SK-MEL-5 (cell line): ENCODE results near the gene RHBDL1. TPM values are rescaled to one million over a fixed set of nuclear protein-coding genes. Genes with fewer than 3 reads are reported as not detected.

Source experiments
- DNase-seq: peaks from one replicate; pipeline ENCODE4 v3.0.0-alpha.2; 2016; ENCODE audit warnings: low read depth, low spot score
- in situ Hi-C: cut with HindIII; loops from 2 replicates; pipeline ENCODE4 v1.10.0; 2016; ENCODE audit warnings: low sequenced_read_pairs, high pct_unique_total_duplicates, low pct_unique_long_range_greater_than_20kb
- total RNA-seq: library from RNA; depleted of rRNA; stranded (reverse); fragments of >200 nt; shearing (Covaris generic); gene quantifications from 2 replicates; pipeline ENCODE4 v1.2.3, GENCODE V29; 2014

Gene RHBDL1
- total RNA-seq, 1 experiment from 2014 or later: 0.34 TPM

DNA sequence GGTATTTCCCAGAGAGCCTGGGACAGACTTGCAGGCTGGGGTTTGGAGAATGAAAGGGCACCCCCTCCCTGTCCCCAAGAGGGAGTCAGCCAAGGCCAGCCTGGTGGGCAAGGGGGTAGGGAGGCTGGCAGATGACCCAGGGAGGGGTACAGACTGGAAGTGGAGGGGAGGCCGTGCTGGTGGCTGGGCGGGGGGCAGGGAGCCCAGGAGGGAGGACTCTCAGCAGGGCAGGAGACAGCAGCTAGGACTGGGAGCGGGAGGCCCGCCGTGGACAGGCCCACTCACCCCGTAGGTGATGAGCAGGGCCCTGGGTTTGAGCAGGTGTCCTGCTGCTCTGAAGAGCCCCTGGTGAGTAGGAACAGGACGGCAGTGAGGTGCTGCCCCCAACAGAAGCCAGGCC is 40.5 kb upstream of the RHBDL1 start:
- no peak for DNase-seq
- in situ Hi-C loops: no loop called here

DNA sequence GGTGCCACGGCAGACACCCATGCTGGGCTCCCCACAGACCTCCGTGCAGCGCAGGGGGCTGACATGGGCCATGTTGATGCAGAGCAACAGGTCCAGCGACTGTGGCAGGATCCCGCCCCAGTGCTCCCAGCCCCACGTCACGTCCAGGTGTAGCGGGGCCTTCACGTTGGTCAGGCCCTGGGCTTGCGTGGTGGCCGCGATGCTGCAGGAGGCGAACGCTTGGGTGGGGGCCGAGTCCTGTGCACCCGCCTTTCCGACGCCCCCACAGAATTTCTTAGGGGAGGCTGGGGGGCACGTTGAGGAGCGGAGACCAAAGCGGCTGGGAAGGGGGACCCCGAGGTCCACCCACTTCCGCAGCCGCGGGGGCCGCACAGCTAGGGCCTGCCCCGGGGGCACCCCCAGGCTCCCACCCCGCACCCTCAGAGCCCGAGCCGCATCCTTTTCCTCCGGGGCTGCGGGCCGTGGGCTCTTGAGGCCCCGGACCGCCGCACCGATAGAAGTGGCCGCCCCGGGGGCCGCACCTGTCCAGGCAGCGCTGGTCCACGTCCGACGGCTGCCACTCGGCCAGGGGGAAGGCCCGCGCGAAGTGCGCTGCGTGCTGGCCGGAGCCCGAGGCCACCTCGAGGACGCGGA is 39.8 kb upstream of the RHBDL1 start:
- in situ Hi-C loops: no loop called here
- no peak for DNase-seq

DNA sequence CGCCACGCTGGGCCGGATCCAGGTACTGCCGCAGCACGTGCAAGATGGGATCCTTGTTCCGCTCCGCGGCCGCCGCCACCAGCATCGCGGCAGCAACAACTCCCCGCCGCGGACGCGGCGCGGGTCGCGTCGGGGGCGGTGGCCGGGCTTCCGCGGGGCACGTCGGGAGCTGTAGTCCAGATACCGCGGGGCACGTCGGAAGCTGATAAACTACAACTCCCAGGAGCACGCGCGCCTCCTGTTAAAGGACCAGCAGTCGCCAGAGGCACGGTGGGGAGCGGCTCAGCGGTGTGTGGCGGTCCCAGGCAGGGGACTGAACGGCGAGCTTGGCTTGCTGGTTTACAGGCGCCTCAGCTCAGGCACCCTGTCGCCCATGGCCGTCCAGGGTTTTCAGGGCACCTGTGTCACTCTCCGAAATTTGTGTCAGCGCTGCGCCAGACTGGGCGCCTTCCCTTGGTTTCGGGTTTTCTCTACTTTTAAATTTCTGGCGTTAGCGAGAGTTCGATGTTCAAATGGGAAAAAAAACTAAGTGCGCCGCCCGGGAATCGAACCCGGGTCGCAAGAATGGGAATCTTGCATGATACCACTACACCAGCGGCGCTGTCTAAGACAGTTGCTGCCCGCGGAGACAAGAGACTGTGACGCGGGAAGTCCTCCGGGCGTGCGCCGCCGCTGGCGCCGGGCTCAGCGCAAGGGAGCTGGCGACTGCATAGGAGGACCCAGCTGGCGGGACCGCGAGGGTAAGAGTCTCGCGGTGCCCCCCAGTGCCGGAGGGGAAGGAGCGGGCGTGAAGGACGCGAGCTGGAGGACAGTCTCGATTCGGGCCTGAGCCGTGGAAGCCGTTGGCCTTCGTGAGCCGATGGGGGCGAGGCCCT is 39.0 kb upstream of the RHBDL1 start, which contains the start of gene METTL26:
Gene METTL26, minus strand, starts transcription at position 100 of the 875 bp plus-strand sequence. Its CDS starts 15 bp downstream, at position 85.
- DNase-seq: peak; percentile 94
- in situ Hi-C loops: no loop called here

DNA sequence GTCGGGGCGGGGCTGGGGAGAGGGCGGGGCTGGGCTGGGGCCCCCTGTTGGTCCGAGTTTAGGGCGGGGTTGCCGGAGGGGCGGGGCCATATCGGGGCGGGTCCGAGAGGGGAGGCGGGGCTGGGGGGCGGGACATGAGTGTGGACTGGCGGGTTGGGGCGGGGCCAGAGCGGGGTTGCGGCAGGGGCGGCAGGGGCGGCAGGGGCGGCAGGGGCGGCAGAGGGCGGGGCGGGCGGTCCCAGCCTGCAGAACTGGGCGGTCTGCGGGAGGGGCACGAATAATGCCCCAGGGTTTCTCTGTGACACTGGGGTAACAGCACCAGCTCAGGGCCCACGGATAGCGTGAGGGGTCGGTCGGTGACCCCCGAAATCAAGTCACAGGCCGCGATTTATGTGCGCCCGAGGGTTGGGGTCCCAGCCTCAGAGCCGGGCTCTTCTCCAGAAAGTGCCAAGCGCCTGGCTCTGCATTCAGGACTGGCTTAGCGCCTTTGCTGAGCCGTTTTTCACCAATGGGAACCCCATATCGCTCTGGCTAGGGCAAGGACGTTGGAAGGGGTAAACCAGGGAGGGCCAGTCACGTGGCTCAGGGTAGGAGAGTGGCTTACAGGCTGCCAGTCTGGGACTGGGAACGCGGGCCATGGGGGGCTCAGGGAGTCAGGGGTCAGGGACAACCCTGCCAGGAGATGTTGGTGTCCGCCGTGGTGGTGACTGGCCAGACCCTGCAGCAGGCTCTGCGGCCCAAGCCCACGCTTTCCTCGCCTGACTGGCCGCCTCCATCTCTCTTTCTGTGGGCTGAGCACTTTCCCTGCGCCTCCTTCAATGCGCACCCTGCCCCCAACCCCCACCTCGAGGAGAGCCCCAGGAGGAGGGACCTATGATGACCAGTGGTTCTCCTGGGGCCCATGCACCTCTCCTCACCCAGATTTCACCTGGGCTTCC is 38.1 kb upstream of the RHBDL1 start:
- in situ Hi-C loops: no loop called here
- peak; percentile 84 for DNase-seq

DNA sequence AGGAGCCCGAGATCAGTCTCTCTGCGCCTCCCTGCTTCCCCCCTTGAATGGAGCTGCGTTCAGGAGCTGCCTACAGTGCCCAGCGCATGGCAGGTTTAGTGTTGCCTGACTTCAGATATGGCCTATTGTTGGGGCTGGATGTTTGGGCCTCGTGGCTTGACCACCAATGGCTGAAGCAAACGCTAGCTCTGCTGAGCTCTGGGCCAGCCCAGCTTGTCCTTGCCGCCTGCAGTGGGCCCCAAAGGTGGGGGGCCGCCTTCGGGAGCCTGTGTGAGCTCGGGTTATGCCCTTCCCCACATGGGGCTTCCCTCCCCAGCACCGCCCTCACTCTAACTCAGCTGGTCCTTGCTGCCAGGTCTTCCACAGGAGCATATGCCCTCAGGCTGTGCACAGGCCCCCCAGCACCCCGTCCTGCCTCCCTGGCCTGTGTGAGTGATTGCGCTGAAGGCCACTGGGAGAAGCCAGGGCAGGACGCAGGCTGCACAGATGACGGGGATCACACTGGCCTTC is 37.4 kb upstream of the RHBDL1 start:
- in situ Hi-C loops: no loop called here
- no peak for DNase-seq

DNA sequence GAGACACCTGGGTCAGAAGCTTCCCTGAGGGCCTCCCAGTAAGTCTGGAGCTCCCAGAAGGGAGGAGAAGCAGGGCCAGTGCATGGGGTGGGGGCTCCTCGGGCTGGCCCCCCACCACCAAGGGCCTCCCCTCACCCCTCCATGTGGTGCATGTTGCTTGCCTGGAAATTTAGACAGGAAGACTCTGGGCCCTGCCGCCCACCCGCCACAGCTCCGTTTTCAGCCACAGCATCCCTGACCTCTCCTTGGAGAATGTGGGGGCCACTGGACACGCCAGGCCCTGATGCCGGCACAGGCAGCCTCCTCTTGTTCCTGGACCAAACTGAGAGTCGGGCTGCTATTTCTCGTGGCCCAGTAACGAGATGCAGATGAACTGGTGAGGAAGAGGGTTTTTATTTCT is 36.6 kb upstream of the RHBDL1 start:
- no peak for DNase-seq
- in situ Hi-C loops: no loop called here

DNA sequence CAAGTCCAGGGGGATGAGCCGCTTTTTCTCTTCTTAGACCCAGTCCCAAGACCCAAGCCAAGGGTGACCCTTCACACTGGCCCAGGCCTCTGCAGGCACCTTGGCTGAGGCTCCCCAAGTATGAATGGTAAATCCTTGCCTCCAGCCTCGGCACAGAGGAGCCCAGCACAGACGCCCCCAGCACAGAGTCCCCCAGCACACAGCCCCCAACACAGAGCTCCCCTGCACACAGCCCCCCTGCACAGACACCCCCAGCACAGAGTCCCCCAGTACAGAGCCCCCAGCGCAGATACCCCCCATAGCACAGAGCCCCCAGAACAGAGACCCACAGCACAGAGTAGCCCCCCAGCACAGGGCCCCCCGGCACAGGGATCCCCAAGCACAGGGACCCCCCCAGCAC is 34.9 kb upstream of the RHBDL1 start:
- in situ Hi-C loops: no loop called here
- no peak for DNase-seq

DNA sequence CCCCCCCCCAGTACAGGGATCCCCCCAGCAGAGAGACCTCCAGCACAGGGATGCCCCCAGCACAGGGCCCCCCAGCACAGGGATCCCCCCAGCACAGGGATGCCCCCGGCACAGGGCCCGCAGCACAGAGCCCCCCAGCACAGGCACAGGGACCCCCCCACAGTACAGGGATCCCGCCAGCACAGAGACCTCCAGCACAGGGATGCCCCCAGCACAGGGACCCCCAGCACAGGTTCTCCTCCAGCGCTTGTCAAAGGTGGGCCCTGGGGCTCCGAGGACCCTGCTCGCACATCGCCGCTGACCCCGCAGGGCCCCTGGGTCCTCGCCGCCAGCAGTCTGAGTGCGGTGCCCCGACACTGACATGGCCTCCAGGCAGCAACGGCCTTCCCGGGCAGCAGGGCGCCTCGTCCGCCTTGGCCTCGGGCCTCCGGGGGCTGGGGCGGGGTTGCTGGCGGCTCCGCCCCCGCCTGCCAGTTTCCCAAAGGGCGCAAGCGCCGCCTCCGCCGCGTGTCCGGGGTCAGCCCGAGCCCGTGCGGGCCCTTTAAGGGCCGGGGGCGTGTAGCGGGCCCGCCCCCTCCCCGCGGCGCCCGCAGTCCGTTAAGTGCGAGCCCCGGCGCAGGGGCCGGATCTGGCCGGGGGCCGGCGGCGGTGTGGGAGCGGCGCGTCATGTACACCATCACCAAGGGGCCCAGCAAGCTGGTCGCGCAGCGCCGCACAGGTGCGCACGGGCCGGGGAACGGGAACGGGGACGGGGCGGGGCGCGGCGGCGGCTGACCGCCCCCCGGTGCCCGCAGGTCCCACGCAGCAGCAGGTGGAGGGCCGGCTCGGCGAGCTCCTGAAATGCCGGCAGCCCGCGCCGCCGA is 33.9 kb upstream of the RHBDL1 start, which contains the start of gene MCRIP2:
Gene MCRIP2, plus strand, starts transcription at position 503 of the 863 bp plus-strand sequence. Its CDS starts 164 bp downstream, at position 667.
- peak; percentile 71 for DNase-seq
- in situ Hi-C loops: no loop called here

DNA sequence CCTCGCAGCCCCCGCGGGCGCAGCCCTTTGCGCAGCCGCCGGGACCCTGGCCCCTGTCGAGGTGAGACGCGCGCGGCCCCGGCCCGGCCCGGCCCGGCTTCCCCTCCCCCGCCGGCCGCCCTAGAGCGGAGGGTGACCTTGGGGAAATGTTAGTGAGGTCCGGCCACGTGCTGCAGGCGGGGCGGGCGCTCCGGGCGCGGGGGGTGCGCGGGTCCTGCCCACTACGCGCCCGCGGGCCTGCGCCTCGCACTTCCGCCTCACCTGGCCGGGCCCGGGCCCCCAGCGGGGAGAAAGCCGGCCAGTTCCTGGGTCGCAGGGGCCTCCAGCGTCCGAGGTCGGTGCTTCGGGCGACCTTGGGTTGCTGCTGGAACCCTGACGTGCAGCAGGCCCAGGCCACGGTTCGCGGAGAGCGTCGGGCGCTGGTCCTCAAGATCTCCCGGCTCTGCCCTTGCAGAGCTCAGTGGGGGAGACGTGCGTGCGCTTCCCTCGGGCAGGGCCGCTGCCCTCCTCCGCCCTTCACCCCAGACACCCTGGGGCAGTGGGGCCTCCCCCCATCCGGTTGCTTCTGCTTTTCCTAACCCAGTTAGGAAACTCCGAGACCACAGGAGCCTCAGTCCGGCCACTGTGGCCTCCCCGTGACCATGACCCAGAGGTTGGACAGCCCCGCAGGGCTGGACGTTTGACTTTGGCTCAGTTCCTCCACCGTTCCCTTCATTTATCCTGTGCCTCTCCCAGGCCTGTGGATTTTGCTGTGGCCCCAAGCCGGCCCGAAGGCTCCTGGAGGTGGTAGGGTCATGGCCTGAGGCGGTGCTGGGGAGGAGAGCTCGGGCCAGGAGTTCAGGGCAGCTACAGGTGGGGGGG is 33.1 kb upstream of the RHBDL1 start:
- DNase-seq: peak; percentile 20

DNA sequence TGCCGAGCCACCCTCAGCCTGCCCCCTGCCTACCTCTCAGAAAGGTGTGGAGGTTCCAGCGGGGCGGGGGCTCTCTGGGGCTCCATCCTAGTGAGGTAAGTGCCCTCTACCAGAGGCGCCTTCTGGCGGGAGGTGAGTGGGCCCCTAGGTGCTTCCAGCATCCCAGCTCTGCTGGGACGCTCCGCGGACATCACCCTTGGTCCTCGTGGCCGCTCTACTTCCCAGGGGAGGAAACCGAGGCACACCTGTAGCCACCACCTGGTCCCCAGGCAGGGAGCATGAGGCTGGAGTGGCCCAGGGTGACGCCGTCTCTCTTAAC is 32.5 kb upstream of the RHBDL1 start:
- in situ Hi-C loops: no loop called here
- no peak for DNase-seq

More for the DNA sequence above, 33.1 kb upstream of the RHBDL1 start:
- in situ Hi-C loops: no loop called here

DNA sequence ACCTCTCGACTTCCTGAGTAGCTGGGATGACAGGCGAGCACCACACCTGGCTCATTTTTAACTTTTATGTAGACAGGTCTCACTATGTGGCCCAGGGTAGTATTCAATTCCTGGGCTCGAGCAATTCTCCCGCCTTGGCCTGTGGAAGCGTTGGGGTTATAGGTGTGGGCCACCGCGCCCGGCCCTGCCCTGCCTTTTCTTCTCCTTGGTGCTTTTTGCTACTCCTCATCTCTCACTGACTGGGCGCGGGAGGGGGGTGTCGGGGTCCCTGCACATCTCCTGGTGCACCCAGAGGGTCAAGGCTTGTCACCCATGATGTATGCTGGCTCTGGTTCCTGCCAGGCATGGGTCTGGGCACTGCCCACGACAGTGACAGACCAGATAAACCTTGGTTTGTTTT is 30.9 kb upstream of the RHBDL1 start:
- in situ Hi-C loops: no loop called here

DNA sequence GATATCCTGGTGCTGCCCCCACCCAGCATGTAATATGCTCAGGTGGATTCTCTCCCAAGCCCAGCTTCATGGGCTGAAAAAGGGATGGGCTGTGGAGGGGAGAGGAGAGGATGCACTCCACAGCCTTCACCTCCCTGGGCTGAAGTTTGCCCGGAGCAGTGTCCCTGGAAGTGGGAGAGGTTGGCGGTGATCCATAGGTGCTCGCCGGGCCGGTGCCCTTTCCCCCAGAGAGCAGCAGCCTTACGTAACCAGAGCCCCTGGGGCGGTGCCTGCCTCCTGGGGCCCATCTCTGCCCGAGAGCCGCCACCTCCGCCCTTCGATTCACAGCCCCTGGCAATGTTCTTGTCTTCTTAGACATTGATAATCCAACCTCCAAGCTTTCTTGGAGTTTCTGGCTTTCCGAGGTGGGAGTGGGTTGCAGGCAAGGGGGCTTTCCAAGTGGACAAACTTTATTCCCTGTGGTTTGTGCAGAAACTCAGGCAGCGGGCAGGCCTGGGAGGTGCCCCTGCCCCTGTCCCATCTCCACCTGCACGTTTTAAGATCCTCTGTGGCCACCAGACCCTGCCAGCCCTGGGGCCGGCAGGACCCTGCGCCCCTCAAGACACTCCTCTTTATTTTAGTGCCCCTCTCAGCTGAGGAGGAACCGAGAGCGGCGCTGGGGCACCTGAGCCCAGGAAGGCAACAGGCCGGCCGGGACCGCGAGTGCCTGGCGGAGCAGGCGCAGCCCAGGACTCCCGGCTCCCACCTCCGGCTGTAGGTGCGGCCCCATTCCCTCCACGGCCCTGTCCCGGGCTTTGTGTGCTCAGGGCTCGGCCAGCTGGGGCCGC is 29.4 kb upstream of the RHBDL1 start:
- no peak for DNase-seq
- in situ Hi-C loops: no loop called here

More for the DNA sequence above, 30.9 kb upstream of the RHBDL1 start:
- no peak for DNase-seq

DNA sequence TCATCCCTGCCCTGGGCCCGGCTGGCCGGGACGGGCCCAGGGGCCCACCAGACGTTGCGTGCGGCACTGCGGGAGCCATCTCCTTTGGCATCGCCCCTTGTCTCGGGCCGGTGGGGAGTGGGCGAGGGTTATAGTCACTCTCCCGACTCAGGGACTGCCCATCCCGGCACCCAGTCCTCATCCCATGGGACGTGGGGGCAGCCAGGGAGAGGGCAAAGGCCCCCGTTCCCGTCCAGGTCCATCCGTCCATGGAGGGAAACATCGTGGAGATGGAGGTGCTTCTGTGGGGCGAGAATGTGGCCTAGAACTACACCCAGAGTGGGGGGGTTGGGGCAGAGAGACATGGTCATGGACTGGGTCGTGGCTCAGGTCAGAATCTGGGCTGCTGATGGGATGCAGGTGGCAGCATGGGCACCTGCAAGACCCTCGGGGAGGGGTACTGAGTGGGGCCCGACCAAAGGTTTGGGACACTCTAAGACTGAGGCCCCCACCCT is 28.7 kb upstream of the RHBDL1 start:
- in situ Hi-C loops: no loop called here

DNA sequence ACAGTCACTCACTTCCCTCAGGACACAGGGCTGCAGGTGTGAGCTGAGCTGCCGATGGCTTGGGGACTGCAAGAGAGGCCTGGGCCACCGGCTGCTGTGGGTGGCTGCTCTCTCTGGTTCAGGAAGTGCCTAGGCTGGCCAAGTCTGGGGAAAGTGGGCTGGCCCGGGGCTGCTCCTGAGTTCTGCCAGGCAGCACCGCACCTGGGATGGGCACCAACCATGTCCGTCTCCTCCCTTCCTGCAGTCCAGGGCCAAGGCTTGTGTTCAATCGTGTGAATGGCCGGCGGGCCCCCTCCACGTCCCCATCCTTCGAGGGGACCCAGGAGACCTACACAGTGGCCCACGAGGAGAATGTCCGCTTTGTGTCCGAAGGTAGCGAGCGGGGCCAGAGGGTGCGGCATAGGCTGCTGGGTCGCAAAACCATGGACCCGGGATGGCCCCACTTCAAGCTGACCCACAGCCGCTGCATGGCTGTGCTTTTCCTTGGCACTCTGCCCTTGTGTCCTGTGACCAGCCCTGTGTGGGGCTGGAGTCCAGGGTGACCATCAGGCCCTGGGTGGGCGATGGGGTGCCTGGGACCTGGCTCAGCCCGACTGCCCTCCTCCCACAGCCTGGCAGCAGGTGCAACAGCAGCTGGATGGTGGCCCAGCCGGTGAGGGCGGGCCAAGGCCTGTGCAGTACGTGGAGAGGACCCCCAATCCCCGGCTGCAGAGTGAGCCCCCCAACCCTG is 28.1 kb upstream of the RHBDL1 start:
- no peak for DNase-seq
- in situ Hi-C loops: no loop called here

More for the DNA sequence above, 28.7 kb upstream of the RHBDL1 start:
- DNase-seq: no peak
